Activated B cell treated with CpG ODN at 0.5 μM for 24 hours (primary cell): ENCODE results near the gene CNN2. TPM values are rescaled to one million over a fixed set of nuclear protein-coding genes. Genes with fewer than 3 reads are reported as not detected.

Experiments
- ATAC-seq: fragments of 200-7000 bp; cut with Tn5 transposase; one replicate; pipeline ENCODE4 v1.10.0; 2021; ENCODE audit warnings: low read depth, mild to moderate bottlenecking, moderate library complexity
- CTCF ChIA-PET: fragments of 350-600 bp; sonication (Branson Sonifier 250); formaldehyde crosslinking; loops from one replicate; lab custom pipeline; 2021; ENCODE audit warnings: antibody characterized with exemption; lab: Charles Lee
- POLR2A ChIA-PET: fragments of 350-600 bp; sonication (Branson Sonifier 250); formaldehyde crosslinking; loops from one replicate; lab custom pipeline; 2021; ENCODE audit warnings: antibody characterized with exemption; lab: Charles Lee
- DNase-seq: peaks from one replicate; pipeline ENCODE4 v3.0.0; 2022
- H3K27ac Mint-ChIP-seq: one replicate; pipeline ENCODE4 v1.8.0; 2020; ENCODE audit warnings: mixed read lengths
- H3K27me3 Mint-ChIP-seq: one replicate; pipeline ENCODE4 v1.8.0; 2021; ENCODE audit warnings: mixed read lengths
- H3K36me3 Mint-ChIP-seq: one replicate; pipeline ENCODE4 v1.8.0; 2021; ENCODE audit warnings: low read depth, mixed read lengths
- H3K4me1 Mint-ChIP-seq: one replicate; pipeline ENCODE4 v1.8.0; 2021; ENCODE audit warnings: mixed read lengths
- H3K4me3 Mint-ChIP-seq: one replicate; pipeline ENCODE4 v1.8.0; 2020; ENCODE audit warnings: mild to moderate bottlenecking, mixed read lengths
- H3K9me3 Mint-ChIP-seq: one replicate; pipeline ENCODE4 v1.8.0; 2020; ENCODE audit warnings: mixed read lengths
- CTCF ChIP-seq: fragments of 200-600 bp; IDR thresholded peaks from one replicate; pipeline ENCODE4 v1.8.0; 2022; ENCODE audit warnings: antibody characterized with exemption, mild to moderate bottlenecking
- intact Hi-C: fragments of 100-400 bp; cut with micrococcal nuclease; formaldehyde crosslinking; loops from one replicate; pipeline ENCODE4 v1.15.1; 2024
- total RNA-seq: library from RNA; stranded (reverse); gene quantifications from 2 replicates; pipeline ENCODE4 v1.2.3, GENCODE V29; 2022

CNN2 gene
- total RNA-seq, 1 donor from 2014 or later = 352 TPM

GRCh38 chr19:991174-991931 lies 35.1 kb upstream of the CNN2 start:
- intact Hi-C loops = no loop called here
- ATAC-seq = peak; percentile 67

GRCh38 chr19:991932-992669 lies 34.3 kb upstream of the CNN2 start:
- intact Hi-C loops = no loop called here
- no peak overlapping the region for H3K4me3 Mint-ChIP-seq
- no peak for DNase-seq
- ChIA-PET CTCF (no interaction called here), POLR2A (interaction anchor here (0.5 to 0.8 kb wide), 3 partner anchors 8 to 111 kb away, joined by 3 to 4 read pairs (median 4); partner anchors contain the start of gene WDR18)
- H3K27me3 Mint-ChIP-seq = peaks cover 6% of the 10 kb centered on the region
- ATAC-seq = no peak
- peaks cover 9% of the 10 kb centered on the region for H3K4me1 Mint-ChIP-seq
- no peak overlapping the region for H3K27ac Mint-ChIP-seq
- peaks cover 35% of the 10 kb centered on the region for H3K36me3 Mint-ChIP-seq
- no peaks in the 10 kb centered on the region for H3K9me3 Mint-ChIP-seq
- TF ChIP-seq CTCF = no peak

More at GRCh38 chr19:991174-991931, 35.1 kb upstream of the CNN2 start:
- ChIA-PET CTCF (no interaction called here), POLR2A (interaction anchor here (0.6 kb wide), 1 partner anchor 86 kb away, joined by 4 read pairs; no protein-coding TSS in a partner anchor)
- Mint-ChIP-seq H3K4me3 (no peak overlapping the region), H3K36me3 (peaks cover 43% of the 10 kb centered on the region), H3K27ac (no peak overlapping the region), H3K27me3 (peaks cover 1% of the 10 kb centered on the region), H3K4me1 (peaks cover 4% of the 10 kb centered on the region), H3K9me3 (no peaks in the 10 kb centered on the region)
- DNase-seq = no peak
- TF ChIP-seq CTCF = no peak

GRCh38 chr19:992670-993055 lies 33.7 kb upstream of the CNN2 start:
- intact Hi-C loops = no loop called here
- CTCF ChIA-PET = no interaction called here
- peaks cover 9% of the 10 kb centered on the region for H3K4me1 Mint-ChIP-seq

GRCh38 chr19:993361-993830 lies 33.0 kb upstream of the CNN2 start:
- intact Hi-C loops = no loop called here
- DNase-seq (no peak), ATAC-seq (no peak)
- Mint-ChIP-seq H3K4me1 (peaks cover 9% of the 10 kb centered on the region), H3K27me3 (peaks cover 13% of the 10 kb centered on the region), H3K9me3 (no peaks in the 10 kb centered on the region), H3K36me3 (peaks cover 26% of the 10 kb centered on the region), H3K27ac (no peak overlapping the region), H3K4me3 (no peak overlapping the region)
- ChIA-PET CTCF (no interaction called here), POLR2A (interaction anchor here (1.3 kb wide), 1 partner anchor 9 kb away, joined by 4 read pairs; the partner anchor contains the start of gene WDR18)
- no peak for TF ChIP-seq CTCF

More at GRCh38 chr19:992670-993055, 33.7 kb upstream of the CNN2 start:
- H3K9me3 Mint-ChIP-seq = no peaks in the 10 kb centered on the region
- DNase-seq (no peak), ATAC-seq (no peak)
- POLR2A ChIA-PET = interaction anchor here (0.5 to 0.8 kb wide), 2 partner anchors 9 to 110 kb away, joined by 3 to 4 read pairs; partner anchors contain the start of gene WDR18
- TF ChIP-seq CTCF = no peak
- peaks cover 31% of the 10 kb centered on the region for H3K36me3 Mint-ChIP-seq
- H3K27ac Mint-ChIP-seq = no peak overlapping the region
- H3K4me3 Mint-ChIP-seq = no peak overlapping the region
- H3K27me3 Mint-ChIP-seq = peaks cover 7% of the 10 kb centered on the region
